B cell (primary cell): Measurements from ENCODE around the gene NETO1.

ENCODE experiments used
- EZH2 ChIP-seq: IDR thresholded peaks from 2 replicates; pipeline ENCODE4 v1.6.1; 2012; ENCODE audit warnings: borderline replicate concordance, low read depth, mild to moderate bottlenecking, moderate library complexity, low read length; ENCODE audit not compliant: insufficient read depth, poor library complexity, severe bottlenecking
- TF ChIP-seq, protein P1 (sequence below): fragments of 200-600 bp; IDR thresholded peaks from one replicate; pipeline ENCODE4 v1.8.0; 2022; ENCODE audit warnings: antibody characterized with exemption, mild to moderate bottlenecking

DNA sequence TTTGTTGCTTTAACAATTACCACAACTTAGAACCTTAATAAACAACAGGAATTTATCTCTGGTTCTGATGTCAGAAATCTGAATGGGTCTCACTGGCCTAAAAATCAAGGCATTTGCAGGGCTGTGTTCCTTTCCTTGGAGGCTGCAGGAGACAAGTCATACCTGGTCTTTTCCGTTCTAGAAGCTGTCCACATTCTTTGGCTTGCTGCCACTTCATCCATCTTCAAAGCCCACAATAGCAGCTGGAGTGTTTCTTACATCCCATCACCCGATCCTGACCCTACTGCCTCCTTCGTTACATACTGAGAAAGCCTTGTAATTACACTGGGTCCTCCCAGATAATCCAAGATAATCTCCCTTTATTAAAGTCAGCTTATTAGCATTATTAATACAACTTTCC is 18.1 kb downstream of the NETO1 start:
- TF ChIP-seq, protein P1, sequence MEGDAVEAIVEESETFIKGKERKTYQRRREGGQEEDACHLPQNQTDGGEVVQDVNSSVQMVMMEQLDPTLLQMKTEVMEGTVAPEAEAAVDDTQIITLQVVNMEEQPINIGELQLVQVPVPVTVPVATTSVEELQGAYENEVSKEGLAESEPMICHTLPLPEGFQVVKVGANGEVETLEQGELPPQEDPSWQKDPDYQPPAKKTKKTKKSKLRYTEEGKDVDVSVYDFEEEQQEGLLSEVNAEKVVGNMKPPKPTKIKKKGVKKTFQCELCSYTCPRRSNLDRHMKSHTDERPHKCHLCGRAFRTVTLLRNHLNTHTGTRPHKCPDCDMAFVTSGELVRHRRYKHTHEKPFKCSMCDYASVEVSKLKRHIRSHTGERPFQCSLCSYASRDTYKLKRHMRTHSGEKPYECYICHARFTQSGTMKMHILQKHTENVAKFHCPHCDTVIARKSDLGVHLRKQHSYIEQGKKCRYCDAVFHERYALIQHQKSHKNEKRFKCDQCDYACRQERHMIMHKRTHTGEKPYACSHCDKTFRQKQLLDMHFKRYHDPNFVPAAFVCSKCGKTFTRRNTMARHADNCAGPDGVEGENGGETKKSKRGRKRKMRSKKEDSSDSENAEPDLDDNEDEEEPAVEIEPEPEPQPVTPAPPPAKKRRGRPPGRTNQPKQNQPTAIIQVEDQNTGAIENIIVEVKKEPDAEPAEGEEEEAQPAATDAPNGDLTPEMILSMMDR, result no peak
- no peak for TF ChIP-seq EZH2
